Liver (tissue), 9 donors: Measurements from ENCODE around the gene CHRNA4. TPM values are rescaled to one million over a fixed set of nuclear protein-coding genes. Genes with fewer than 3 reads are reported as not detected.

Experiments used
- DNase-seq: peaks from one replicate; pipeline ENCODE4 v3.0.0-alpha.2; 2017; ENCODE audit warnings: low spot score
- H3K27ac ChIP-seq, 2 donors: one replicate each; pipeline ENCODE4 v1.7.0; 2013; ENCODE audit warnings: inconsistent platforms in 2 of 2, low read length in 2 of 2, control low read depth in 1 of 2, low read depth in 1 of 2, mild to moderate bottlenecking in 1 of 2
- H3K27me3 ChIP-seq, 4 donors: one replicate each; pipeline versions ENCODE4 v1.6.1 to v1.7.0; 2013; ENCODE audit warnings: low read length in 3 of 4, inconsistent platforms in 1 of 4, mild to moderate bottlenecking in 1 of 4, moderate library complexity in 1 of 4; ENCODE audit not compliant: control insufficient read depth in 4 of 4, insufficient read depth in 4 of 4
- H3K36me3 ChIP-seq, 4 donors: one replicate each; pipeline versions ENCODE4 v1.6.1 to v1.7.0; 2013; ENCODE audit warnings: low read length in 3 of 4, mild to moderate bottlenecking in 3 of 4, low read depth in 1 of 4, moderate library complexity in 1 of 4; ENCODE audit not compliant: control insufficient read depth in 4 of 4, insufficient read depth in 3 of 4
- H3K4me1 ChIP-seq, 4 donors: one replicate each; pipeline versions ENCODE4 v1.6.1 to v1.7.0; 2013; ENCODE audit warnings: low read length in 3 of 4, mild to moderate bottlenecking in 3 of 4, moderate library complexity in 1 of 4; ENCODE audit not compliant: control insufficient read depth in 4 of 4, insufficient read depth in 4 of 4
- H3K4me3 ChIP-seq, 3 donors: one replicate each; pipeline versions ENCODE4 v1.6.1 to v1.7.0; 2013; ENCODE audit warnings: low read length in 3 of 3, control low read depth in 1 of 3, low read depth in 1 of 3, mild to moderate bottlenecking in 1 of 3
- H3K9ac ChIP-seq, 2 donors: one replicate each; pipeline ENCODE4 v1.7.0; 2013; ENCODE audit warnings: low read length in 2 of 2, mild to moderate bottlenecking in 2 of 2, moderate library complexity in 2 of 2, control low read depth in 1 of 2, low read depth in 1 of 2
- H3K9me3 ChIP-seq, 4 donors: one replicate each; pipeline versions ENCODE4 v1.6.1 to v1.7.0; 2013; ENCODE audit warnings: low read length in 3 of 4; ENCODE audit not compliant: control insufficient read depth in 4 of 4
- ATF3 ChIP-seq: IDR thresholded peaks from 2 replicates; pipeline ENCODE4 v1.6.1; 2016; ENCODE audit warnings: antibody characterized with exemption
- EGR1 ChIP-seq, 2 donors: IDR thresholded peaks; 2 replicates each; pipeline ENCODE4 v1.6.1; 2016 to 2018; ENCODE audit warnings: antibody characterized with exemption in 2 of 2, low read depth in 2 of 2
- FOXA1 ChIP-seq: IDR thresholded peaks from 2 replicates; pipeline ENCODE4 v1.6.1; 2016; ENCODE audit warnings: antibody characterized with exemption
- FOXA2 ChIP-seq: IDR thresholded peaks from 2 replicates; pipeline ENCODE4 v1.6.1; 2016; ENCODE audit warnings: antibody characterized with exemption
- GABPA ChIP-seq, 2 donors: IDR thresholded peaks in 1 of 2; conservative IDR thresholded peaks in 1 of 2; 2 replicates each; pipeline ENCODE4 v1.6.1; 2016; ENCODE audit warnings: antibody characterized with exemption in 2 of 2, mild to moderate bottlenecking in 1 of 2, moderate library complexity in 1 of 2
- HNF4A ChIP-seq, 2 donors: conservative IDR thresholded peaks; 2 replicates each; pipeline ENCODE4 v1.6.1; 2016; ENCODE audit warnings: antibody characterized with exemption in 2 of 2, mild to moderate bottlenecking in 2 of 2
- HNF4G ChIP-seq: IDR thresholded peaks from 2 replicates; pipeline ENCODE4 v1.6.1; 2016; ENCODE audit warnings: antibody characterized with exemption
- JUND ChIP-seq, 2 donors: IDR thresholded peaks; 2 replicates each; pipeline ENCODE4 v1.6.1; 2016; ENCODE audit warnings: antibody characterized with exemption in 2 of 2
- NR2F2 ChIP-seq: IDR thresholded peaks from 2 replicates; pipeline ENCODE4 v1.6.1; 2016; ENCODE audit warnings: antibody characterized with exemption
- RXRA ChIP-seq, 2 donors: IDR thresholded peaks; 2 replicates each; pipeline ENCODE4 v1.6.1; 2017 to 2018; ENCODE audit warnings: antibody characterized with exemption in 2 of 2, mild to moderate bottlenecking in 1 of 2
- SP1 ChIP-seq: IDR thresholded peaks from 2 replicates; pipeline ENCODE4 v1.6.1; 2018; ENCODE audit warnings: antibody characterized with exemption, mild to moderate bottlenecking
- TAF1 ChIP-seq: conservative IDR thresholded peaks from 2 replicates; pipeline ENCODE4 v1.6.1; 2016; ENCODE audit warnings: antibody characterized with exemption, mild to moderate bottlenecking
- YY1 ChIP-seq: IDR thresholded peaks from 2 replicates; pipeline ENCODE4 v1.6.1; 2016; ENCODE audit warnings: antibody characterized with exemption, mild to moderate bottlenecking
- ZBTB33 ChIP-seq: IDR thresholded peaks from 2 replicates; pipeline ENCODE4 v1.6.1; 2016; ENCODE audit warnings: antibody characterized with exemption
- WGBS: extraction: QIAGEN DNeasy Blood & Tissue Kit; methylation state at CpG from one replicate; pipeline ENCODE4 v1.1.7; 2013; 5-methylcytosine and 5-hydroxymethylcytosine counted together
- polyA plus RNA-seq, 2 donors: library from polyadenylated mRNA; stranded (reverse) in 1 of 2; unstranded in 1 of 2; fragments of 200-250 nt in 1 of 2; fragments of >200 nt in 1 of 2; fragmentation: Nextera tagmentation in 1 of 2; extraction: Ambion mirVana in 1 of 2; gene quantifications; one replicate each; pipeline versions ENCODE4 v1.2.1 to v1.2.3, GENCODE V29; 2013 to 2015
- total RNA-seq, 2 donors: library from RNA; depleted of rRNA; stranded (reverse); fragments of >200 nt; gene quantifications; one replicate each; pipeline ENCODE4 v1.2.3, GENCODE V29; 2014
- TF ChIP-seq, protein P1 (sequence below): fragments of 150-350 bp; IDR thresholded peaks from 2 replicates; pipeline ENCODE4 v1.5.1; 2017; ENCODE audit warnings: improper control_type of control experiment, low read depth, low read length; ENCODE audit not compliant: missing input control
- donor health status: healthy.
- donor health status: healthy.
- donor health status: healthy.
- donor health status: healthy.
- donor health status: healthy.

CHRNA4 gene
- total and polyA plus RNA-seq, 4 donors, result 3.2 to 23.3 (median 6.4) TPM; not detected in 1

DNA sequence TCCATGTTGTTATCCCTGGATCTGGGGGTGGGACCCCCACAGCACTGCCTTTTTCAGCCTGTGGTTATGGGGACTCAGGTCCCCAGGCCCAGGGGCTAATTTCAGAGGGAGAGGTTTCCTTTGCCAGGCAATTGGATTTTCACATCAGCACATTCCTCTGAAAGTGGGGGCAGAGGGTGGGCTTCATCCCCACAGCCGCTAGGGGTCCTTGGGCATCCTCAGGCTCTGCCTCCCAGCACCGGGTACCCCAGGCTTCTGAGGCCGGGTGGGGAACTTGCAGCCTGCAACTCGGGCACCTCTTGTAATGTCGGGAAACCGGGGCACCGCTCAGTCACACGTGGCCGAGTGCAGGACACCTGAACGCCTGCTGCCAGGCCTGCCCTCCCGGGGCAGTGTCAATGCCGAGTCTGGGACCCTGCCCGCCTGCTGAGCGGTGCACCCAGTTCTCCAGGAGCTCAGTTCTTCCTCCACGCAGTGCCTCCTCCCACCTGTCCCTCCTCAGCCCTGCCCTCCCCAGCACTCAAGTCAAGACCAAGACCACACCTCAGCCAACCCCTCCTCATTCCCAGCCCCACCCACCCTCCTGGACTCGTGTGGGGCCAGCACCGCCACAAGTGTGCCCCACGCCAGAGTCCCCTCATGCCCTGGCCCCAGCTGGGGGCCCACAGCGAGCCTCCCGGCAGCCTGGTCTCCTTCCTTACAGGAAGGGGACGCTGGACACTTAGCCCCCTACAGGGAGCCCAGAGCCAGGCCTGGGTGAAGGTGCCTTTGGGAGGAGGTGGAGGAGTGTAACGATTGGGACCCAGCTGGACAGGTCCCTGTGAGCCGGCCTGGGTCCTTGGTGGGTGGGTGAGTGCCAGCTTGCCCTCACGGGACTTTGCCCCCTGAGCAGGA lies 8.8 kb upstream of the CHRNA4 start:
- Histone ChIP-seq H3K4me1 (peaks cover 0 to 28% (median 18%) of the 10 kb centered on the region in 4 donors), H3K27ac (no peak overlapping the region), H3K36me3 (no peaks in the 10 kb centered on the region), H3K4me3 (no peak overlapping the region), H3K27me3 (no peaks in the 10 kb centered on the region), H3K9me3 (no peaks in the 10 kb centered on the region), H3K9ac (no peak overlapping the region)
- WGBS, result 76% methylated on average over 24 of the region's 24 CpGs
- DNase-seq, result no peak
- no peak for TF ChIP-seq TAF1

- no peak overlapping the region for H3K27ac ChIP-seq
- 91% methylated on average over 10 of the region's 10 CpGs for WGBS
- TF ChIP-seq, protein P1, sequence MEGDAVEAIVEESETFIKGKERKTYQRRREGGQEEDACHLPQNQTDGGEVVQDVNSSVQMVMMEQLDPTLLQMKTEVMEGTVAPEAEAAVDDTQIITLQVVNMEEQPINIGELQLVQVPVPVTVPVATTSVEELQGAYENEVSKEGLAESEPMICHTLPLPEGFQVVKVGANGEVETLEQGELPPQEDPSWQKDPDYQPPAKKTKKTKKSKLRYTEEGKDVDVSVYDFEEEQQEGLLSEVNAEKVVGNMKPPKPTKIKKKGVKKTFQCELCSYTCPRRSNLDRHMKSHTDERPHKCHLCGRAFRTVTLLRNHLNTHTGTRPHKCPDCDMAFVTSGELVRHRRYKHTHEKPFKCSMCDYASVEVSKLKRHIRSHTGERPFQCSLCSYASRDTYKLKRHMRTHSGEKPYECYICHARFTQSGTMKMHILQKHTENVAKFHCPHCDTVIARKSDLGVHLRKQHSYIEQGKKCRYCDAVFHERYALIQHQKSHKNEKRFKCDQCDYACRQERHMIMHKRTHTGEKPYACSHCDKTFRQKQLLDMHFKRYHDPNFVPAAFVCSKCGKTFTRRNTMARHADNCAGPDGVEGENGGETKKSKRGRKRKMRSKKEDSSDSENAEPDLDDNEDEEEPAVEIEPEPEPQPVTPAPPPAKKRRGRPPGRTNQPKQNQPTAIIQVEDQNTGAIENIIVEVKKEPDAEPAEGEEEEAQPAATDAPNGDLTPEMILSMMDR, result no peak
- no peak for TF ChIP-seq ZBTB33
- no peak for TF ChIP-seq ATF3
- TF ChIP-seq SP1, result no peak
- no peak for TF ChIP-seq HNF4G
- TF ChIP-seq GABPA (IDR thresholded peaks at IDR 0.05 in 1 of 2, conservative IDR thresholded peaks at IDR 0.05 in 1 of 2), result no peak
- no peak for TF ChIP-seq RXRA (IDR thresholded peaks at IDR 0.05)
- no peak for TF ChIP-seq FOXA1
- no peak for TF ChIP-seq YY1
- no peak for TF ChIP-seq JUND (IDR thresholded peaks at IDR 0.05)
- DNase-seq, result no peak
- peaks cover 0 to 37% (median 22%) of the 10 kb centered on the region in 4 donors for H3K4me1 ChIP-seq
- H3K9ac ChIP-seq, result no peak overlapping the region
- H3K27me3 ChIP-seq, result no peaks in the 10 kb centered on the region
- no peak overlapping the region for H3K4me3 ChIP-seq
- no peaks in the 10 kb centered on the region for H3K36me3 ChIP-seq
- H3K9me3 ChIP-seq, result no peaks in the 10 kb centered on the region
Observed at GRCh38 chr20:63369024-63369530, 7.9 kb upstream of the CHRNA4 start.

DNA sequence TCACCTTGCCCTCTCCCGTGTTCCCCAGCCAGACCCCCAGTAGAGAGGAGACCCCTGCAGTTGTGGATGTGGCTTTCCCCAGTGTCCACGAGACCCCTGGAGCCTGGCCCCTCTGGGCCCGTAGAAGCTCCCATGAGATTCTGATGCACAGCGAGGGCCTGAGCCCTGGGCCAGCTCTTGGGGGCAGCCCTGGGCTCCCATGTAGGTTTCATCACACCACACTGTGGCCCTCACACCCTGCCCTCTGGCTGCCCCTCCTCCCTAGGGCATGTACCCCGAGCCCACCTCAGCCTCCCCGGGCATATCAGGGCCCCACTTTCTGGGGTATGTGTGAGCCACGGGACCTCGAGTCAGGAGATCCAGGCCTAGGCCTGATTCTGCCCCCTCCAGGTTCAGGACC lies 7.0 kb upstream of the CHRNA4 start:
- no peaks in the 10 kb centered on the region for H3K36me3 ChIP-seq
- TF ChIP-seq NR2F2 (no peak), EGR1 (IDR thresholded peaks at IDR 0.05; ENCODE audit: low read depth in 2 of 2) (no peak), YY1 (no peak), ATF3 (no peak), HNF4A (conservative IDR thresholded peaks at IDR 0.05) (no peak), JUND (IDR thresholded peaks at IDR 0.05) (no peak), FOXA1 (no peak), RXRA (IDR thresholded peaks at IDR 0.05) (no peak), FOXA2 (no peak)
- 82% methylated on average over 8 of the region's 8 CpGs for WGBS

More for the DNA sequence above, 7.0 kb upstream of the CHRNA4 start:
- H3K9ac ChIP-seq, result no peak overlapping the region
- peaks cover 3 to 46% (median 31%) of the 10 kb centered on the region in 4 donors for H3K4me1 ChIP-seq
- no peak overlapping the region for H3K4me3 ChIP-seq
- no peak overlapping the region for H3K27ac ChIP-seq
- no peaks in the 10 kb centered on the region for H3K9me3 ChIP-seq
- no peaks in the 10 kb centered on the region for H3K27me3 ChIP-seq
- DNase-seq, result no peak
